Amniotic epithelial cell (primary cell): Measurements from ENCODE around the gene HPCAL1.

Experiments
- DNase-seq: peaks from one replicate; pipeline ENCODE4 v3.0.0-alpha.2; 2010; ENCODE audit warnings: low read depth

The HPCAL1 gene

GRCh38 chr2:10407432-10407831, 104.7 kb downstream of the HPCAL1 start:
- no peak for DNase-seq

DNA sequence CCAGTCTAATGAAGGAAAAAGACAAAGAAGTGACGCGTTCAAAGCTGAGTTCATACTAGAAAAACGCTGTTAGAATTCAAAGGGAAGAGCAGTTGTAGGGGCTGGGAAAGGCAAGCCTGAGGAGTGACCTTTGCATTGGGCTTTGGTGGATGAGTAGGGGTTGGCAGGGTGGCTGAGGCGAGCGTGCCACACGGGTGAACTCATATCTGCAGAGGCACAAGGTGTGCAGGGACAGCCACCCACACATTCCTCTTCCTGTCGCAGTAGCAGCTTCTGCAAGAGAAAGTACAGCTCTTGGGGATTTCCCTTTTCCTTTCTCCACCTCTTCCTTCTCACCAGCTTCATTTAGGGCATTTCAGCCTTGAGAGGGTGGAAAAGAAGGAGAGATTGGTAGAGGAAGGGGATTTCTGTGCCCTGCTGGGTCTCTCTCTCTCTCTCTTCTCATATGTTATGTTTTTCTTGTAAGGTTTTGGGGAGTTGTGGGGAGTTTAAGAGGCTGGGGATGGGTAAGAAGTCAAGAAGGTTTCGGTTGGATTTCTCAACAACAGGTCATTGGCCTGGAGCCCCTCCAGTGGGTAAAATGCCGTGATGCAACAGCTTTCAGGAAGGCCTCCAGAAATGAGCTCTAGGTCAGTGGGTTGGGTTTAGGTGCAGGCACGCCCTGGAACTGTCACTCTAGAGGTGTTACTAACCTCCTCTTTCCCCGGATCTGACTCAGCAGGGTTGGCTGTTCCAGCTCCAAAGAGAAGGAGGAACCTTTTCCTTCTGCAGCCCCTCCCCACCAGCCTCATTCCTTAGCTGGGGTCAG, 105.3 kb downstream of the HPCAL1 start:
- peak; percentile 77 for DNase-seq

- DNase-seq = peak; percentile 51
Observed at GRCh38 chr2:10408649-10409579, 106.2 kb downstream of the HPCAL1 start.

- DNase-seq = no peak
Observed at GRCh38 chr2:10410001-10410822, 107.5 kb downstream of the HPCAL1 start.

DNA sequence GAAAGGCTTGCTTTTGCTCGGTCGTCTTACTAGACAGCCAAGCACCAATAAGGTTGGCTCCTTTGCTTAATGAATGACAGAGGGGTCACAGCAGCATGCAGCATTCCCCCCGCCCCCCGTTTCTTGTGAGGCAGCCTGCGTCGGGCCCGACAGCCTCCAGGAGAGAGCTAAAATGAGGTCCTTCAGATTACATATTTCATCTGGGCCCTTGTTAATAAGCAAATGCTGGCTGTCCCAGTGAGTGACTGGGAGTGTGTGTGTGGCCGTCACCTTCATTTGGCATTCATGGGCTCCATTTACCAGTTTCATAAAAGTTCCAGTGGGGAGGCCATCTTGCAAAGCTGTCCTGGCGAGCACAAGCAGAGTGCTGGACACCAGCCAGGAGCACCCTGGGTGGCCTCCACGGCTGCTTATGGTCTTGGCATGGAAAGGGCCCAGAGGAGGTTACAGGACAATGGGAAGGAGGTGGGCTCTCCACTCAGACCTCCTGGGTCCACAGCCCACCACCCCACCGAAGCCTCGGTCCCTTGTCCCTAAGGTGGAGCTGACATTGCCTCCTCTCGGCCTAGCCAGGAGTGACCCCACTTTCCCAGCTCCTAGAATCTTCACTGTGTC, 108.2 kb downstream of the HPCAL1 start:
- DNase-seq = no peak

DNA sequence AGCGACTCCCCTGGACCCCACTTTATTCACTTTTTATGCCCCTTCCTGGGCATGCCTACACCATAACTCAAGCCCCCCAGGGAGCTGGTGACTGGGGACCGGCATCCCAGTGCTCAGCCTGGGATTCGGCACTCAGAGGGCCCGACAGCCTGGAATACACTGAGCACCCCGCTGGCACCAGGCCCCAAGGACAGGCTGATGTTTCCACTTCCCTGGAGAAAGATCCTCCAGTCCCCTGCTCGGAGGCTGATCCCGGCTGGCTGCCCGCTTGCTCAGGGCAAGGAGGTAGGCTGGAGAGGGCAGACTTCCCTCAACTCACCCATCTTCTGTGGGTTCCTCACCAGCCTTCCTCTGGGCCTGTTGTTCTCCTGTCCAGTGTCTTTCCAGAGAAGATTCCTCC, 108.9 kb downstream of the HPCAL1 start:
- no peak for DNase-seq

DNA sequence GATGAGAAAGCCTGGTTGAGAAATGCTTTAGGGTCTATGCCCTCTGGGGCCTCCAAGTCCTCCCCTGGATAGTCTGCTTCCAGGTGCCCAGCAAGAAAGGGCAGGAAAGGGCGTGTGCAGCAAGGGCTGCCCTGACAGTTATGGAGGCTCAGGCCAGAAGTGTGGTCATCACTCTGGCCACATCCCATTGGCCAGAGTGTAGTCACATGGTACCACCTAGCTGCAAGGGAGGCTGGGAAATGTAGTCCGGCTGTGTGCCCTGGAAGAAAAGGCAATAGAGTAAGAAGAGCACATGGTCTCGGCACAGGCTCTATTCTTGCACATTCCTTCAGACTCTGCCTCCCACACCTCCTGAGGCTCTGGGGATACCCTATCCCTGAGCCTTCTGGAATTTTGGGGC, 109.7 kb downstream of the HPCAL1 start:
- DNase-seq = peak; percentile 66

DNA sequence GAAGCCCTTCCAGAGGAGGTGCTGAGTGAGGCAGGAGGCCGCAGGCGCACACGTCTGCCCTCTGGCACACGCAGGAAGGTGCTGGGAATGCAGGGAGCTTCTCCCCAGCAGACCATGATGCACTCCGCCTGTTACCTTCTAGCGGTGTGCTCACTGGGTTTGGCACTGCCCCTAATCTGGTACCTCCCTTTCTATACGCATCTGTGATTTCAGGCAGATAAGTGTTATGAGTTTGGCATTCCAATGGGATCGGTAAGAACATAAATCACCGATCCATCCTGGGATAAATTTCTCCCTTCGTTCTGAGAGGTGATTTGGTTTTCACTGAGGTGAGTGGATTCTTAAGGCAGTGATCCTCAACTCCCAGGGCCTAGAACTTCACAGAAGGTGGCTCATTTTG, 110.8 kb downstream of the HPCAL1 start:
- no peak for DNase-seq

- peak; percentile 56 for DNase-seq
Observed at GRCh38 chr2:10413991-10414451, 111.3 kb downstream of the HPCAL1 start.

GRCh38 chr2:10414591-10414990, 111.9 kb downstream of the HPCAL1 start:
- no peak for DNase-seq

DNA sequence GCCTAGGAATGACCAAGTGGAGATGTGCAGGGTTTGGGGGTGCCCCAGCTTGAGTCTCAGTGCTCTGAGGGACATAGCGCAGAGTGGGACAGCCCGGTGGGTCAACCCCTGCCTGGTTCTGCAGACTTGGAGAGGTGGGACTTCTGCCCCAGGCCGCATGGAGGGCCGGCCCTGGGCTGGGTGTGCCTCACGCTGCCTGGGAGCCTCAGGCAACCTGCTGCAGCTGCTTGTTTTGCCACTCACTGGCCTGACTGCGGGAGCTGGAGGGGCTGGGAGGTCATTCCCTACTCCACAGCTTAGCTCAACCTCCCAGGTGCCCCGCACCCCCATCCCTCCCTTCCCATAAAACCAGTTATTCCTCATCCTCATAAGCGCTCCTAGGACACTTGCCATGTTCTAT, 112.3 kb downstream of the HPCAL1 start:
- no peak for DNase-seq

DNA sequence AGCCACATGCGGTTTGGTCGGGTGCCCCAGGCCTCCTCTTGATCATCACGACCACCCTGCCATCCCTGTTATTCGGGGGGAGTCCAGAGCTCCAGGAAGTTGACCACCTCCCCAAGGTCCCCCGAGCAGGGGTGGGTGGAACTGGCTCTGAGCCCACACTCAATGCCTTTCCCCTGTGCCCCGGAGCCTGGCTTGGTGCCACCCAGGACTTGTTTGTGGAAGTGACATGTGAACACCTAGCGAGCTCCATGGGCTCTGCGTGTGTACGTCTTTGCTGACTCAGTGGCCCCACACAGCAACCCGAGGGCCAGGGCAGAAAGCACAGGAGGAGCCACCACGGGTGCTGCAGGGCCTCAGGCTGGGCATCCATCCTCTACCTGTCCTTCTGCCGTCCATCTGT, 112.9 kb downstream of the HPCAL1 start:
- no peak for DNase-seq

GRCh38 chr2:10417551-10418335, 115.0 kb downstream of the HPCAL1 start:
- no peak for DNase-seq

GRCh38 chr2:10419553-10420257, 117.0 kb downstream of the HPCAL1 start:
- no peak for DNase-seq

GRCh38 chr2:10422251-10422650, 119.5 kb downstream of the HPCAL1 start:
- DNase-seq = no peak

DNA sequence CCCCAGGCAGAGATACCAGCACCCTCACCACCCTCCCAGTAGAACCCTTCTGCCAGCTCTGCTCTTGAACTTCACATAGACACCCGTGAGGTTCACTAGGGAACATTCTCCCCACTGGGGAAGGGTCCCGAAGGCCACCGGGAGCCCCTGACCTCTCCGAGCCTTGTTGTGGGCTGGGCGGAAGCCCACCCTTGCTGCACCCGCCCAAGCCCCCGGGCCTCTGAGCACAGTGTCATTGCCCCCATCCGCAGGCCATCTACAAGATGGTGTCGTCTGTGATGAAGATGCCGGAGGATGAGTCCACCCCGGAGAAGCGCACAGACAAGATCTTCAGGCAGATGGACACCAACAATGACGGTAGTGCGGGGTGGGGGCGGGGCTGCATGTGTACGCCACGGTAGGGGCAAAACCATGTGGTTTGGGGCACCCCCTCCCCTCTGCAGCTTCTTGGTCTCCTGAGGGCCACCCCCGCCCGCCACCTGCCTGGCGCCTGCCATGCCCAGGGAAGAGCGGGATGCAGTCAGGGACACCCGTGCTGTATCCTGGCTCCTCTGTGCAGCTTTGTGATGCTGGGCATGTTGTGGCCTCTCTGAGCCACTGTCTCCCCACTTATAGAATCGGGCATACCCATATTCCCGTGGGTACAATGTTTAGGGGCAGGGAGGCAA, 120.2 kb downstream of the HPCAL1 start:
- no peak for DNase-seq

- DNase-seq = no peak
Observed at GRCh38 chr2:10423400-10423774, 120.7 kb downstream of the HPCAL1 start.

- DNase-seq = peak; percentile 99
Observed at GRCh38 chr2:10424051-10424450, 121.3 kb downstream of the HPCAL1 start.

DNA sequence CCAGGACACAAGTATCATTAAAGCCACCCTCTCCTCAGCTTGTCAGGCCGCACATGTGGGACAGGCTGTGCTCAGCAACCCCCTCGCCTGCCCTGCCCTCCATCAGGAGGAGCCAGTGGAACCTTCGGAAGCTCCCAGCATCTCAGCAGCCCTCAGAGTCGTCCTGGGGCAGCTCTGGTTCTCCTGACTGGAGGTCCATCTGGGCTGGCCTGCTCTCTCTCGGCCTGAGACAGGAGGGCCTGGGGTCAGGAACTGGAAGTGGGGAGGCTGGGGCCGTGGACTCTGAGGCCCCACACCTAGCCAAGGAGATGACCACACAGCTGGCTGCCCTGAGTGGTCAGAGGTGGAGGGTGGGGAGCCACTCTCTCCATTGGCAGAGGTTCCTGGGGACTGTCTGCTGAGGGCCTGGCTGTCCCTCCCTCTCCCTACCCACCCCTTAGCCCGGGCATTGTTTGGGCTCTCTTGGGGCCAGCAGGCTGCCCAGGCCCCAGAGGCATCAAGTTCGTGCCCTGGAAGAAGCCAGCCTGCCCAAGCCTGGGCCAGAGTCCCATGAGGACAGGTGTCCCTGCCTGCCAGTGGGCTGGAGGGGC, 122.3 kb downstream of the HPCAL1 start:
- no peak for DNase-seq
